ENCODE results near the gene ALDH3B1. TPM values are rescaled to one million over a fixed set of nuclear protein-coding genes. Genes with fewer than 3 reads are reported as not detected.
"Not testable (repeated sequence)": the region's sequence is repeated elsewhere in the genome, so short reads cannot be mapped to it uniquely, and the experiment has no call there.

Gene ALDH3B1
- total and polyA plus RNA-seq, 2 donors (not counting 3 experiments of a cell fraction or from before 2014, with no cell fraction given) = 0.13 to 1.0 TPM

GRCh38 chr11:67981226-67981625 is 28.9 kb upstream of the ALDH3B1 start:
- CTCF ChIA-PET; dilution Hi-C loops (cut with MboI; ENCODE audit: extremely low pct_ligation_motif_present, low sequenced_read_pairs); BruUV-seq (replicated peaks); H3K27me3 ChIP-seq (ENCODE audit: control insufficient read depth in 2 of 2, insufficient read depth in 2 of 2, low read length in 2 of 2); intact Hi-C loops (cut with micrococcal nuclease); H3K9me3 ChIP-seq (replicated peaks; ENCODE audit: control insufficient read depth, insufficient read depth, low read length); H3K4me2 ChIP-seq (ENCODE audit: insufficient read depth, low read length); H2AFZ ChIP-seq (ENCODE audit: low read depth, low read length); H3K9me1 ChIP-seq (replicated peaks; ENCODE audit: control insufficient read depth, extremely low read depth, insufficient read depth, low read length); H3K4me3 ChIP-seq (replicated peaks in 1 of 3; ENCODE audit: insufficient read depth in 1 of 3, low read depth in 1 of 3, low read length in 3 of 3); H3K79me2 ChIP-seq (ENCODE audit: control insufficient read depth, insufficient read depth, low read length); H4K20me1 ChIP-seq (replicated peaks; ENCODE audit: control insufficient read depth, extremely low read depth, insufficient read depth, low read length); H3K9ac ChIP-seq (replicated peaks; ENCODE audit: extremely low read depth, insufficient read depth, low read length); FAIRE-seq; H3K36me3 ChIP-seq (ENCODE audit: control insufficient read depth in 2 of 2, extremely low read depth in 1 of 2, insufficient read depth in 2 of 2, low read length in 2 of 2); DNase-seq (ENCODE audit: low read depth, low spot score); H3K27ac ChIP-seq (ENCODE audit: insufficient read depth, low read depth, low read length); H3K4me1 ChIP-seq (ENCODE audit: control insufficient read depth, extremely low read depth, insufficient read depth, low read length): not testable (repeated sequence)
- POLR2A ChIA-PET = interaction anchor here (0.7 kb wide), 1 partner anchor 178 kb away, joined by 3 read pairs; no protein-coding TSS in a partner anchor

DNA sequence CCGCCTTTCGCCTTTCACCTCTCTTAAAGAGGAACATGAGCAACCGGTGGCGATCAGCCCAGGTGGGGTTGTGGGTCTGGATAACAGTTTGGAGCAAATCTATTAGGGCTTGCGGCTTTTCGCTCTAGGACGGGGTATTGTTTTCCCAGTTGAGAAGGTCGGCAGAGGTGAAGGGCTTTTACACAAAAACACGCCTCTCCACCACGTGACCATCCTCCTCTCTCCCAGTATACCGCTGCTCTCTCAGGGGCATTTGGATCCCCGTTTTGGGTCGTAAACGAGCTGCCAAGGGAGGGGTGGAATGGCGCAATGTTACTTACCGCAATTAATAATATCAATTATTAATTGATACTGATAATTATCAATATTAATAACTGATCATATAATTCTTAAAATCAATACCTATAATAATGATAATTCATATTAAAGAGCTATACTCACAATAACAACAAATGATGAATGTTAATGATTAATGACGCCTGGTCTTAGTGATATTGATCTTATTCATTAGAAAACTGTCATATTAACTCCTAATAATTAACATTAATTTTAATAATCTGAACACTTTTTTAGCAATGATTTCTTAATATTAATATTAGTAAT is 27.8 kb upstream of the ALDH3B1 start:
- POLR2A ChIA-PET; H3K27ac ChIP-seq (ENCODE audit: insufficient read depth, low read depth, low read length); H3K4me3 ChIP-seq (replicated peaks in 1 of 3; ENCODE audit: insufficient read depth in 1 of 3, low read depth in 1 of 3, low read length in 3 of 3); BruUV-seq (replicated peaks); intact Hi-C loops (cut with micrococcal nuclease); DNase-seq (ENCODE audit: low read depth, low spot score); H3K4me2 ChIP-seq (ENCODE audit: insufficient read depth, low read length); H3K79me2 ChIP-seq (ENCODE audit: control insufficient read depth, insufficient read depth, low read length); H2AFZ ChIP-seq (ENCODE audit: low read depth, low read length); H3K9me3 ChIP-seq (replicated peaks; ENCODE audit: control insufficient read depth, insufficient read depth, low read length); H3K36me3 ChIP-seq (ENCODE audit: control insufficient read depth in 2 of 2, extremely low read depth in 1 of 2, insufficient read depth in 2 of 2, low read length in 2 of 2); H3K27me3 ChIP-seq (ENCODE audit: control insufficient read depth in 2 of 2, insufficient read depth in 2 of 2, low read length in 2 of 2); FAIRE-seq; H4K20me1 ChIP-seq (replicated peaks; ENCODE audit: control insufficient read depth, extremely low read depth, insufficient read depth, low read length); CTCF ChIA-PET; dilution Hi-C loops (cut with MboI; ENCODE audit: extremely low pct_ligation_motif_present, low sequenced_read_pairs); H3K9ac ChIP-seq (replicated peaks; ENCODE audit: extremely low read depth, insufficient read depth, low read length); H3K9me1 ChIP-seq (replicated peaks; ENCODE audit: control insufficient read depth, extremely low read depth, insufficient read depth, low read length); H3K4me1 ChIP-seq (ENCODE audit: control insufficient read depth, extremely low read depth, insufficient read depth, low read length): not testable (repeated sequence)

GRCh38 chr11:67983951-67984350 is 26.2 kb upstream of the ALDH3B1 start:
- BruUV-seq (replicated peaks) = no TSS peak
- H2AFZ ChIP-seq (ENCODE audit: low read depth, low read length) = no peak overlapping the region
- ChIA-PET POLR2A (no interaction called here), CTCF (no interaction called here)
- FAIRE-seq (no peak), DNase-seq (ENCODE audit: low read depth, low spot score) (no peak)
- no peak overlapping the region for H3K9ac ChIP-seq (replicated peaks; ENCODE audit: extremely low read depth, insufficient read depth, low read length)
- TF ChIP-seq GATA2 (IDR thresholded peaks at IDR 0.05; ENCODE audit: insufficient read depth, insufficient read length, low read depth, low read length) (no peak), JUN (IDR thresholded peaks at IDR 0.05; ENCODE audit: borderline replicate concordance, insufficient read depth, insufficient read length, low read depth) (no peak), FOS (IDR thresholded peaks at IDR 0.05; ENCODE audit: borderline replicate concordance, insufficient read depth, low read length) (no peak), POLR2AphosphoS5 (IDR thresholded peaks at IDR 0.05; ENCODE audit: insufficient read depth, low read depth, low read length) (no peak), POLR2A (IDR thresholded peaks at IDR 0.05; ENCODE audit: low read depth, low read length) (no peak), CTCF (IDR thresholded peaks at IDR 0.05; ENCODE audit: extremely low read depth in 1 of 2, insufficient read depth in 1 of 2, low read depth in 1 of 2, low read length in 2 of 2) (no peak), MYC (IDR thresholded peaks at IDR 0.05; ENCODE audit: low read depth, low read length) (no peak), EZH2 (IDR thresholded peaks at IDR 0.05; ENCODE audit: borderline replicate concordance, low read depth, low read length, severe bottlenecking) (no peak), MAX (IDR thresholded peaks at IDR 0.05; ENCODE audit: insufficient read depth, insufficient read length) (no peak)
- H3K4me1 ChIP-seq (ENCODE audit: control insufficient read depth, extremely low read depth, insufficient read depth, low read length) = no peaks in the 10 kb centered on the region
- no peak overlapping the region for H3K4me2 ChIP-seq (ENCODE audit: insufficient read depth, low read length)
- H3K4me3 ChIP-seq (replicated peaks in 1 of 3; ENCODE audit: insufficient read depth in 1 of 3, low read depth in 1 of 3, low read length in 3 of 3) = no peak overlapping the region
- no peaks in the 10 kb centered on the region for H4K20me1 ChIP-seq (replicated peaks; ENCODE audit: control insufficient read depth, extremely low read depth, insufficient read depth, low read length)
- intact Hi-C loops (cut with micrococcal nuclease) (no loop called here), dilution Hi-C loops (cut with MboI; ENCODE audit: extremely low pct_ligation_motif_present, low sequenced_read_pairs) (no loop called here)
- no peak overlapping the region for H3K27ac ChIP-seq (ENCODE audit: insufficient read depth, low read depth, low read length)
- no peaks in the 10 kb centered on the region for H3K27me3 ChIP-seq (ENCODE audit: control insufficient read depth in 2 of 2, insufficient read depth in 2 of 2, low read length in 2 of 2)
- H3K9me1 ChIP-seq (replicated peaks; ENCODE audit: control insufficient read depth, extremely low read depth, insufficient read depth, low read length) = no peaks in the 10 kb centered on the region
- H3K36me3 ChIP-seq (ENCODE audit: control insufficient read depth in 2 of 2, extremely low read depth in 1 of 2, insufficient read depth in 2 of 2, low read length in 2 of 2) = no peaks in the 10 kb centered on the region
- no peaks in the 10 kb centered on the region for H3K79me2 ChIP-seq (ENCODE audit: control insufficient read depth, insufficient read depth, low read length)
- H3K9me3 ChIP-seq (replicated peaks; ENCODE audit: control insufficient read depth, insufficient read depth, low read length) = no peaks in the 10 kb centered on the region

Data from endothelial cell of umbilical vein (primary cell).